ENCODE data around the gene BCS1L.

BCS1L gene

DNA sequence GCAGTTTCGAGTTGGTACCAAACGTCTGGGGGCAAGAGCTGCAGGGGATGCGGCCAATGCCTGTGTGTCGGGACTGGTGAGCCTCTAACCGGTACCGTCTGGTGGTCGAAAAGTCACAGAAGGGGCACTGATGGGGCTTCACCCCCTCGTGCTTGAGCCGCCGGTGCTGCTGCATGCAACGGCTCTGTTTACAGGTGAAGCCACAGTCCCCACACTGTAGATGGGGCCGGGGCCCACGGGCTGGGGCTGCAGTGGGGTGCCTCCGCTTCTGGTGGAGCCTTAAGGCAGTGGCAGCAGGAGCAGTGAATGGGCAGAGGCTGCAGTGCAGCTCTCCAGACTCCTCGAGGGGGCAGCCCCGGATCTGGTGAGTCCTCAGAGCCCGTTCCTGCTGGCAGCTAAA, 16.7 kb upstream of the BCS1L start:
- H3K9me3 ChIP-seq (replicated peaks; ENCODE audit: insufficient read depth, low read length) = no peaks in the 10 kb centered on the region
- H3K9me2 ChIP-seq (replicated peaks; ENCODE audit: insufficient read depth, low read length) = no peaks in the 10 kb centered on the region
- no peak for DNase-seq
- no peaks in the 10 kb centered on the region for H4K20me1 ChIP-seq (ENCODE audit: insufficient read depth, low read length)
- no peaks in the 10 kb centered on the region for H3F3A ChIP-seq (ENCODE audit: insufficient read depth, low read length)
- no peak overlapping the region for H3K4me3 ChIP-seq (ENCODE audit: low read length)
- no peak overlapping the region for H2AFZ ChIP-seq (ENCODE audit: low read length)
- TF ChIP-seq EZH2phosphoT487 (IDR thresholded peaks at IDR 0.05; ENCODE audit: low read length) = no peak
- TF ChIP-seq, protein P1, sequence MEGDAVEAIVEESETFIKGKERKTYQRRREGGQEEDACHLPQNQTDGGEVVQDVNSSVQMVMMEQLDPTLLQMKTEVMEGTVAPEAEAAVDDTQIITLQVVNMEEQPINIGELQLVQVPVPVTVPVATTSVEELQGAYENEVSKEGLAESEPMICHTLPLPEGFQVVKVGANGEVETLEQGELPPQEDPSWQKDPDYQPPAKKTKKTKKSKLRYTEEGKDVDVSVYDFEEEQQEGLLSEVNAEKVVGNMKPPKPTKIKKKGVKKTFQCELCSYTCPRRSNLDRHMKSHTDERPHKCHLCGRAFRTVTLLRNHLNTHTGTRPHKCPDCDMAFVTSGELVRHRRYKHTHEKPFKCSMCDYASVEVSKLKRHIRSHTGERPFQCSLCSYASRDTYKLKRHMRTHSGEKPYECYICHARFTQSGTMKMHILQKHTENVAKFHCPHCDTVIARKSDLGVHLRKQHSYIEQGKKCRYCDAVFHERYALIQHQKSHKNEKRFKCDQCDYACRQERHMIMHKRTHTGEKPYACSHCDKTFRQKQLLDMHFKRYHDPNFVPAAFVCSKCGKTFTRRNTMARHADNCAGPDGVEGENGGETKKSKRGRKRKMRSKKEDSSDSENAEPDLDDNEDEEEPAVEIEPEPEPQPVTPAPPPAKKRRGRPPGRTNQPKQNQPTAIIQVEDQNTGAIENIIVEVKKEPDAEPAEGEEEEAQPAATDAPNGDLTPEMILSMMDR (IDR thresholded peaks at IDR 0.05; ENCODE audit: low read length) = no peak
- TF ChIP-seq EZH2 (optimal IDR thresholded peaks at IDR 0.05; ENCODE audit: low read depth, low read length) = no peak
- H3K79me2 ChIP-seq (ENCODE audit: low read length) = peaks cover 5% of the 10 kb centered on the region
- no peaks in the 10 kb centered on the region for H3K4me1 ChIP-seq (ENCODE audit: low read length)
- peaks cover 9% of the 10 kb centered on the region for H3K36me3 ChIP-seq (replicated peaks; ENCODE audit: insufficient read depth, low read length)
- H3K9ac ChIP-seq (ENCODE audit: low read length) = no peak overlapping the region
- H3K27ac ChIP-seq (ENCODE audit: low read length) = no peak overlapping the region
- H3K4me2 ChIP-seq (ENCODE audit: low read depth, low read length) = no peak overlapping the region
- no peaks in the 10 kb centered on the region for H3K27me3 ChIP-seq (replicated peaks; ENCODE audit: insufficient read depth, low read length)

DNA sequence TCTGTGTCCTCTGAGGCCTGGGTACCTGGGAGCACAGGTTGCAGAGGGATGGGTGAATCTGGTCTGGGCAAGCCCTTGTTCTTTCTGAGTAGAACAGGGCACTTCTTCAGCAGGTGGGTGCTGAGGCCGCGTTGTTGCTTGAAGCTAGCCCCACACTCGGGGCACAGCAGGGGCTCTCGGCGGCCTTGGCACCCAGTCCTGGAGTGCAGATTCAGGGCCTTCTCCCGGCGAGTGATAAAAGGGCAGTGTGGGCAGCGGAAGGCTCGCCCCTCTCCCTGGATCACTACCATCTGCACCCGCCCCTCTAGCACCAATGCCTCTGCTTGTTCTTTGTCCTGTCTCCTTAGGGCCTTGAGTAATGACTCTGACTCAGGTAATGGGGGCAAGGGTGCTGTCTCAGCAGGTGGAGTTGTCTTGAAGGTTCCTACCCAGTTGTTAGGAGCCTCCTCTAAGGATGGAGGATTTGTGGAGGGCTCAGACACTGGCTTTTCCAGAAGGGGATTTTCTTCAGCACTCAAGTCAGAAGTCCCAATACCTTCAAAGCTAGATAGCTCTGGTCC, 15.7 kb upstream of the BCS1L start:
- Histone ChIP-seq H3K9ac (ENCODE audit: low read length) (no peak overlapping the region), H3K36me3 (replicated peaks; ENCODE audit: insufficient read depth, low read length) (peaks cover 15% of the 10 kb centered on the region), H3K27ac (ENCODE audit: low read length) (no peak overlapping the region), H3K27me3 (replicated peaks; ENCODE audit: insufficient read depth, low read length) (no peaks in the 10 kb centered on the region), H3K9me2 (replicated peaks; ENCODE audit: insufficient read depth, low read length) (no peaks in the 10 kb centered on the region), H3K79me2 (ENCODE audit: low read length) (peaks cover 15% of the 10 kb centered on the region), H4K20me1 (ENCODE audit: insufficient read depth, low read length) (no peaks in the 10 kb centered on the region), H3K4me2 (ENCODE audit: low read depth, low read length) (no peak overlapping the region), H3K9me3 (replicated peaks; ENCODE audit: insufficient read depth, low read length) (no peaks in the 10 kb centered on the region), H3F3A (ENCODE audit: insufficient read depth, low read length) (no peaks in the 10 kb centered on the region), H3K4me1 (ENCODE audit: low read length) (no peaks in the 10 kb centered on the region), H3K4me3 (ENCODE audit: low read length) (no peak overlapping the region), H2AFZ (ENCODE audit: low read length) (no peak overlapping the region)
- TF ChIP-seq, protein P1 (IDR thresholded peaks at IDR 0.05; ENCODE audit: low read length) = no peak
- TF ChIP-seq EZH2phosphoT487 (IDR thresholded peaks at IDR 0.05; ENCODE audit: low read length) (no peak), EZH2 (optimal IDR thresholded peaks at IDR 0.05; ENCODE audit: low read depth, low read length) (no peak)
- DNase-seq = no peak

DNA sequence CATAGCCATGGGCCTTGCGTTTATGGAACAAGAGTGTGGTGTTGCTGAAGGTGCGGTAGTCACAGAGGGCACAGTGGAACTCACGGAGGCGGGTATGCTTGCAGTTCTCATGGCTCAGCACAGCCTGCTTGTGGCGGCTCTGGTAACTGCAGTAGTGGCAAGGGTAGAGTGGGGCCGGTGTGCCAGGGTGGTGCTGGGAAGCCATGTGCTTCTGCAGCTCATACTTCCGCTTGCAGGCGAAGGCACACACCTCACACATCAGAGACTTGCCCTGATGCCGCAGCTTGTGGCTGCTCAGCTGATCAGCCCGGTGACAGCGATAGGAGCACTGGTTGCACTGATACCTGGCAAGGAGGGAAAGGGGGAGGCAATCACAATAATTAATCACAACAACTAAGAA, 14.8 kb upstream of the BCS1L start:
- Histone ChIP-seq H3K9me3 (replicated peaks; ENCODE audit: insufficient read depth, low read length) (no peaks in the 10 kb centered on the region), H3K4me1 (ENCODE audit: low read length) (no peaks in the 10 kb centered on the region), H3K9ac (ENCODE audit: low read length) (no peak overlapping the region), H3K27ac (ENCODE audit: low read length) (no peak overlapping the region), H4K20me1 (ENCODE audit: insufficient read depth, low read length) (no peaks in the 10 kb centered on the region), H3K4me2 (ENCODE audit: low read depth, low read length) (no peak overlapping the region), H3K27me3 (replicated peaks; ENCODE audit: insufficient read depth, low read length) (no peaks in the 10 kb centered on the region), H3K36me3 (replicated peaks; ENCODE audit: insufficient read depth, low read length) (peaks cover 15% of the 10 kb centered on the region), H3K79me2 (ENCODE audit: low read length) (peaks cover 18% of the 10 kb centered on the region), H3K4me3 (ENCODE audit: low read length) (no peak overlapping the region), H2AFZ (ENCODE audit: low read length) (no peak overlapping the region), H3F3A (ENCODE audit: insufficient read depth, low read length) (no peaks in the 10 kb centered on the region), H3K9me2 (replicated peaks; ENCODE audit: insufficient read depth, low read length) (no peaks in the 10 kb centered on the region)
- TF ChIP-seq EZH2phosphoT487 (IDR thresholded peaks at IDR 0.05; ENCODE audit: low read length) (no peak), EZH2 (optimal IDR thresholded peaks at IDR 0.05; ENCODE audit: low read depth, low read length) (no peak)
- TF ChIP-seq, protein P1 (IDR thresholded peaks at IDR 0.05; ENCODE audit: low read length) = no peak
- no peak for DNase-seq
